Keratinocyte (primary cell): ENCODE results near the gene SMPD1. TPM values are rescaled to one million over a fixed set of nuclear protein-coding genes. Genes with fewer than 3 reads are reported as not detected.

Source experiments
- DNase-seq: peaks from one replicate; pipeline ENCODE4 v3.0.0-alpha.2; 2011; ENCODE audit warnings: low read depth, missing footprints, low spot score
- FAIRE-seq: peaks from 2 replicates; lab custom pipeline; 2011; peaks lifted over from hg19 to GRCh38; lab: Jason Lieb, UNC
- H2AFZ ChIP-seq: 2 replicates; pipeline ENCODE4 v1.6.0; 2012; ENCODE audit warnings: low read length, control low read depth, inconsistent platforms; ENCODE audit not compliant: control insufficient read depth
- H3K27ac ChIP-seq: 2 replicates; pipeline ENCODE4 v1.5.1; 2011; ENCODE audit warnings: low read length; ENCODE audit not compliant: control insufficient read depth, insufficient read depth
- H3K27me3 ChIP-seq: 3 replicates; pipeline ENCODE4 v1.6.0; 2011; ENCODE audit warnings: low read length; ENCODE audit not compliant: control insufficient read depth, insufficient read depth; ENCODE audit errors: extremely low read depth
- H3K36me3 ChIP-seq, 2 experiments: 2 replicates in 1 of 2; 3 replicates in 1 of 2; pipeline ENCODE4 v1.5.1; 2011; ENCODE audit warnings: low read length in 2 of 2, mild to moderate bottlenecking in 1 of 2; ENCODE audit not compliant: control insufficient read depth in 2 of 2, insufficient read depth in 2 of 2; ENCODE audit errors: extremely low read depth in 1 of 2
- H3K4me1 ChIP-seq: 3 replicates; pipeline ENCODE4 v1.5.1; 2011; ENCODE audit warnings: low read length; ENCODE audit not compliant: control insufficient read depth, insufficient read depth; ENCODE audit errors: extremely low read depth
- H3K4me2 ChIP-seq: 3 replicates; pipeline ENCODE4 v1.6.0; 2011; ENCODE audit warnings: low read depth, low read length; ENCODE audit not compliant: control insufficient read depth, insufficient read depth; ENCODE audit errors: extremely low read depth
- H3K4me3 ChIP-seq, 3 experiments: fragments of 200-600 bp in 1 of 3; sonication (generic) in 1 of 3; 2 replicates in 2 of 3; 3 replicates in 1 of 3; pipeline ENCODE4 v1.5.1; 2011 to 2016; ENCODE audit warnings: low read length in 3 of 3, mild to moderate bottlenecking in 3 of 3, control low read depth in 2 of 3, inconsistent platforms in 1 of 3, low read depth in 1 of 3, mixed read lengths in 1 of 3, mixed run types in 1 of 3, moderate library complexity in 1 of 3; ENCODE audit not compliant: control insufficient read depth in 2 of 3, insufficient read depth in 2 of 3; ENCODE audit errors: extremely low read depth in 1 of 3
- H3K79me2 ChIP-seq: 2 replicates; pipeline ENCODE4 v1.6.0; 2012; ENCODE audit warnings: low read length; ENCODE audit not compliant: control insufficient read depth, insufficient read depth
- H3K9ac ChIP-seq: 3 replicates; pipeline ENCODE4 v1.6.0; 2011; ENCODE audit warnings: low read length; ENCODE audit not compliant: control insufficient read depth, insufficient read depth; ENCODE audit errors: extremely low read depth
- H3K9me1 ChIP-seq: 3 replicates; pipeline ENCODE4 v1.6.0; 2011; ENCODE audit warnings: low read length; ENCODE audit not compliant: control insufficient read depth, insufficient read depth; ENCODE audit errors: extremely low read depth
- H3K9me3 ChIP-seq: 2 replicates; pipeline ENCODE4 v1.5.1; 2012; ENCODE audit warnings: low read depth, low read length; ENCODE audit not compliant: control insufficient read depth
- H4K20me1 ChIP-seq: 3 replicates; pipeline ENCODE4 v1.6.0; 2011; ENCODE audit warnings: low read length; ENCODE audit not compliant: control insufficient read depth, insufficient read depth; ENCODE audit errors: extremely low read depth
- CTCF ChIP-seq, 3 experiments: IDR thresholded peaks in 1 of 3; conservative IDR thresholded peaks in 1 of 3; optimal IDR thresholded peaks in 1 of 3; 2 replicates in 2 of 3; 3 replicates in 1 of 3; pipeline versions ENCODE3 to v1.5.1; 2011; ENCODE audit warnings: low read length in 3 of 3, mild to moderate bottlenecking in 3 of 3, moderate library complexity in 2 of 3, control low read depth in 1 of 3, inconsistent platforms in 1 of 3; ENCODE audit not compliant: insufficient read depth in 2 of 3; ENCODE audit errors: extremely low read depth in 1 of 3
- EZH2 ChIP-seq: IDR thresholded peaks from one replicate; pipeline ENCODE4 v1.6.1; 2012; ENCODE audit warnings: inconsistent platforms, mild to moderate bottlenecking, low read length, moderate library complexity
- dilution Hi-C: fragments of 300-500 bp; cut with MboI; formaldehyde crosslinking; loops from one replicate; pipeline ENCODE4 v1.7.0; 2020; ENCODE audit warnings: low sequenced_read_pairs; ENCODE audit not compliant: extremely low pct_ligation_motif_present
- polyA plus RNA-seq, 5 experiments: library from polyadenylated mRNA; depleted of rRNA in 3 of 5; stranded (reverse) in 3 of 5; stranded (forward) in 1 of 5; unstranded in 1 of 5; fragments of >200 nt; gene quantifications; 1 replicate in 1 of 5; 2 replicates in 3 of 5; 3 replicates in 1 of 5; pipeline versions ENCODE4 v1.2.1 to v1.2.3, GENCODE V29; 2011 to 2012; ENCODE audit warnings: missing spikeins in 2 of 5, low read depth in 1 of 5, low replicate concordance in 1 of 5

SMPD1 gene
- polyA plus RNA-seq, 1 donor (not counting 4 experiments of a cell fraction or from before 2014, with no cell fraction given), result 8.0 TPM

GRCh38 chr11:6411594-6412031 is 21.3 kb downstream of the SMPD1 start:
- Histone ChIP-seq H3K4me3 (no peak overlapping the region), H2AFZ (no peak overlapping the region), H3K36me3 (no peaks in the 10 kb centered on the region), H3K9me3 (no peaks in the 10 kb centered on the region), H3K4me2 (no peak overlapping the region), H4K20me1 (no peaks in the 10 kb centered on the region), H3K4me1 (no peaks in the 10 kb centered on the region), H3K79me2 (no peaks in the 10 kb centered on the region), H3K9me1 (no peaks in the 10 kb centered on the region), H3K9ac (no peak overlapping the region), H3K27me3 (no peaks in the 10 kb centered on the region), H3K27ac (no peak overlapping the region)
- no peak for TF ChIP-seq CTCF (optimal IDR thresholded peaks at IDR 0.05 in 1 of 3, IDR thresholded peaks at IDR 0.05 in 1 of 3, conservative IDR thresholded peaks at IDR 0.05 in 1 of 3; ENCODE audit: extremely low read depth in 1 of 3, insufficient read depth in 2 of 3, low read length in 3 of 3)
- no peak for TF ChIP-seq EZH2
- FAIRE-seq, result no peak
- no peak for DNase-seq
- dilution Hi-C loops, result no loop called here

- dilution Hi-C loops, result no loop called here
- TF ChIP-seq CTCF (optimal IDR thresholded peaks at IDR 0.05 in 1 of 3, IDR thresholded peaks at IDR 0.05 in 1 of 3, conservative IDR thresholded peaks at IDR 0.05 in 1 of 3; ENCODE audit: extremely low read depth in 1 of 3, insufficient read depth in 2 of 3, low read length in 3 of 3) (no peak), EZH2 (no peak)
- Histone ChIP-seq H3K9ac (no peak overlapping the region), H3K9me1 (no peaks in the 10 kb centered on the region), H3K4me2 (no peak overlapping the region), H3K79me2 (no peaks in the 10 kb centered on the region), H3K9me3 (no peaks in the 10 kb centered on the region), H4K20me1 (no peaks in the 10 kb centered on the region), H3K27me3 (peaks cover 6% of the 10 kb centered on the region), H3K27ac (no peak overlapping the region), H3K4me3 (no peak overlapping the region), H2AFZ (no peak overlapping the region), H3K36me3 (no peaks in the 10 kb centered on the region), H3K4me1 (peaks cover 3% of the 10 kb centered on the region)
- FAIRE-seq (no peak), DNase-seq (no peak)
Measured at GRCh38 chr11:6413791-6414201, 23.5 kb downstream of the SMPD1 start.
